ENCODE measurements around the gene KCNQ5. TPM values are rescaled to one million over a fixed set of nuclear protein-coding genes. Genes with fewer than 3 reads are reported as not detected.

The KCNQ5 gene
- total RNA-seq, 6 donors from 2014 or later = 0.30 to 3.1 (median 0.32) TPM

GRCh38 chr6:72677740-72678139 is 55.9 kb downstream of the KCNQ5 start:
- TF ChIP-seq POLR2A (IDR thresholded peaks at IDR 0.05) = no peak
- no peak for TF ChIP-seq CTCF (IDR thresholded peaks at IDR 0.05)
- no peak for TF ChIP-seq POLR2AphosphoS5 (IDR thresholded peaks at IDR 0.05)
- no peak for TF ChIP-seq EP300 (IDR thresholded peaks at IDR 0.05)
- DNase-seq (no peak), ATAC-seq (ENCODE audit: low FRiP score in 2 of 2) (no peak)
- 88 to 91% methylated on average over 1 of the region's 1 CpG for WGBS, 2 donors
- no peaks in the 10 kb centered on the region for H3K9me3 ChIP-seq
- no peaks in the 10 kb centered on the region for H3K36me3 ChIP-seq
- H3K27me3 ChIP-seq = no peaks in the 10 kb centered on the region
- no peak overlapping the region for H3K27ac ChIP-seq
- no peaks in the 10 kb centered on the region for H3K4me1 ChIP-seq
- no peak overlapping the region for H3K4me3 ChIP-seq

GRCh38 chr6:72683797-72684196 is 61.9 kb downstream of the KCNQ5 start:
- Histone ChIP-seq H3K36me3 (no peaks in the 10 kb centered on the region), H3K27ac (no peak overlapping the region), H3K9me3 (no peaks in the 10 kb centered on the region), H3K27me3 (no peaks in the 10 kb centered on the region), H3K4me3 (no peak overlapping the region), H3K4me1 (no peaks in the 10 kb centered on the region)
- TF ChIP-seq POLR2AphosphoS5 (IDR thresholded peaks at IDR 0.05) = no peak
- no peak for TF ChIP-seq CTCF (IDR thresholded peaks at IDR 0.05)
- TF ChIP-seq EP300 (IDR thresholded peaks at IDR 0.05) = no peak
- no peak for TF ChIP-seq POLR2A (IDR thresholded peaks at IDR 0.05)
- 89 to 97% methylated on average over 3 of the region's 3 CpGs for WGBS, 2 donors
- DNase-seq (no peak), ATAC-seq (ENCODE audit: low FRiP score in 2 of 2) (no peak)

GRCh38 chr6:72689107-72689954 is 67.5 kb downstream of the KCNQ5 start:
- no peak overlapping the region for H3K4me3 ChIP-seq
- H3K36me3 ChIP-seq = no peaks in the 10 kb centered on the region
- H3K27me3 ChIP-seq = no peaks in the 10 kb centered on the region
- no peak for ATAC-seq (ENCODE audit: low FRiP score in 2 of 2)
- no peak for DNase-seq
- H3K27ac ChIP-seq = no peak overlapping the region
- H3K4me1 ChIP-seq = no peaks in the 10 kb centered on the region
- 83 to 84% methylated on average over 7 of the region's 7 CpGs for WGBS, 2 donors
- H3K9me3 ChIP-seq = no peaks in the 10 kb centered on the region
- no peak for TF ChIP-seq POLR2AphosphoS5 (IDR thresholded peaks at IDR 0.05)
- TF ChIP-seq POLR2A (IDR thresholded peaks at IDR 0.05) = no peak
- no peak for TF ChIP-seq EP300 (IDR thresholded peaks at IDR 0.05)
- no peak for TF ChIP-seq CTCF (IDR thresholded peaks at IDR 0.05)

GRCh38 chr6:72691249-72691648 is 69.4 kb downstream of the KCNQ5 start:
- WGBS, 2 donors = 80 to 82% methylated on average over 6 of the region's 6 CpGs
- DNase-seq = no peak

More at GRCh38 chr6:72691249-72691648, 69.4 kb downstream of the KCNQ5 start:
- Histone ChIP-seq H3K27me3 (no peaks in the 10 kb centered on the region), H3K9me3 (no peaks in the 10 kb centered on the region), H3K27ac (no peak overlapping the region), H3K4me1 (no peaks in the 10 kb centered on the region), H3K4me3 (no peak overlapping the region), H3K36me3 (no peaks in the 10 kb centered on the region)
- TF ChIP-seq CTCF (IDR thresholded peaks at IDR 0.05) = no peak
- no peak for TF ChIP-seq POLR2A (IDR thresholded peaks at IDR 0.05)
- TF ChIP-seq POLR2AphosphoS5 (IDR thresholded peaks at IDR 0.05) = no peak
- no peak for TF ChIP-seq EP300 (IDR thresholded peaks at IDR 0.05)
- no peak for ATAC-seq (ENCODE audit: low FRiP score in 2 of 2)
